K562 (cell line): Measurements from ENCODE around the gene SLC9B1. TPM values are rescaled to one million over a fixed set of nuclear protein-coding genes. Genes with fewer than 3 reads are reported as not detected.
A peak's percentile ranks its signal among the peaks of the same experiment; 100 is the strongest.

Experiments used
- ATAC-seq: fragments of 200-7000 bp; cut with Tn5 transposase; 3 replicates; pipeline ENCODE4 v1.9.1; 2020; ENCODE audit warnings: moderate library complexity
- BruUV-seq: library from RNA; stranded (reverse); fragments of 400-500 nt; replicated peaks from 2 replicates; lab custom pipeline; 2021; lab: Mats Ljungman, UMichigan
- CTCF ChIA-PET: fragments of 300-600 bp; formaldehyde crosslinking; extraction: SDS; loops from one replicate; lab custom pipeline; 2021; ENCODE audit warnings: low intra/inter-chr PET ratio; lab: Yijun Ruan, JAX
- POLR2A ChIA-PET: fragments of 300-600, 350-650 bp; sonication (Branson Sonifier 250); formaldehyde crosslinking; extraction: SDS; loops from one replicate; lab custom pipeline; 2021; ENCODE audit warnings: antibody characterized with exemption, inconsistent platforms; lab: Yijun Ruan, JAX
- DNase-seq, 4 experiments: peaks; one replicate each; pipeline versions ENCODE4 v3.0.0 to v3.0.0-alpha.2; 2011 to 2018; ENCODE audit warnings: low spot score in 3 of 4, mixed read lengths in 3 of 4; ENCODE audit errors: extremely low read depth in 1 of 4
- FAIRE-seq: peaks from 2 replicates; lab custom pipeline; 2011; peaks lifted over from hg19 to GRCh38; lab: Jason Lieb, UNC
- H2AFZ ChIP-seq: 2 replicates; pipeline ENCODE4 v1.6.0; 2011; ENCODE audit warnings: low read depth, low read length, control low read depth, inconsistent platforms
- H3K27ac ChIP-seq: fragments of 200-600 bp; 3 replicates; pipeline ENCODE4 v1.8.0; 2011; ENCODE audit warnings: low read depth, mild to moderate bottlenecking, control low read depth, inconsistent platforms, low read length, moderate library complexity, mixed read lengths; ENCODE audit errors: extremely low read depth
- H3K27me3 ChIP-seq, 2 experiments: fragments of 300-600 bp in 1 of 2; 2 replicates in 1 of 2; 3 replicates in 1 of 2; pipeline versions ENCODE4 v1.6.0 to v1.8.0; 2011; ENCODE audit warnings: inconsistent platforms in 2 of 2, low read length in 2 of 2, mild to moderate bottlenecking in 1 of 2, mixed read lengths in 1 of 2, moderate library complexity in 1 of 2; ENCODE audit not compliant: control insufficient read depth in 2 of 2, insufficient read depth in 2 of 2
- H3K36me3 ChIP-seq: fragments of 300-600 bp; 3 replicates; pipeline ENCODE4 v1.8.0; 2011; ENCODE audit warnings: mild to moderate bottlenecking, low read length, inconsistent platforms; ENCODE audit not compliant: control insufficient read depth, insufficient read depth
- H3K4me1 ChIP-seq, 2 experiments: fragments of 200-600 bp in 1 of 2; replicated peaks in 1 of 2; 2 replicates in 1 of 2; 3 replicates in 1 of 2; pipeline versions ENCODE4 v1.5.1 to v1.8.0; 2011; ENCODE audit warnings: inconsistent platforms in 2 of 2, low read length in 2 of 2, mild to moderate bottlenecking in 1 of 2, mixed read lengths in 1 of 2, moderate library complexity in 1 of 2; ENCODE audit not compliant: control insufficient read depth in 2 of 2, insufficient read depth in 2 of 2
- H3K4me2 ChIP-seq: 2 replicates; pipeline ENCODE4 v1.6.1; 2011; ENCODE audit warnings: low read length, control low read depth, inconsistent platforms, mixed read lengths; ENCODE audit not compliant: insufficient read depth
- H3K4me3 ChIP-seq: fragments of 200-600 bp; sonication (generic), shearing (Covaris generic); 2 replicates; pipeline ENCODE4 v1.5.1; 2016; ENCODE audit warnings: control low read depth, inconsistent platforms
- H3K79me2 ChIP-seq: fragments of 200-600 bp; 3 replicates; pipeline ENCODE4 v1.8.0; 2011; ENCODE audit warnings: low read length, inconsistent platforms; ENCODE audit not compliant: control insufficient read depth, insufficient read depth
- H3K9ac ChIP-seq, 2 experiments: 2 replicates each; pipeline versions ENCODE4 v1.6.0 to v1.6.1; 2011; ENCODE audit warnings: low read depth in 2 of 2, low read length in 2 of 2, control low read depth in 1 of 2, inconsistent platforms in 1 of 2, mild to moderate bottlenecking in 1 of 2, mixed read lengths in 1 of 2; ENCODE audit not compliant: insufficient read depth in 1 of 2
- H3K9me1 ChIP-seq: one replicate; pipeline ENCODE4 v1.6.0; 2011; ENCODE audit warnings: inconsistent platforms, mild to moderate bottlenecking, low read length, moderate library complexity; ENCODE audit not compliant: control insufficient read depth, insufficient read depth
- H3K9me3 ChIP-seq: replicated peaks from 2 replicates; pipeline ENCODE4 v1.5.1; 2011; ENCODE audit warnings: low read depth, low read length, inconsistent platforms; ENCODE audit not compliant: control insufficient read depth, insufficient read depth
- H4K20me1 ChIP-seq: replicated peaks from 2 replicates; pipeline ENCODE4 v1.6.1; 2011; ENCODE audit warnings: low read length, inconsistent platforms, mixed read lengths; ENCODE audit not compliant: control insufficient read depth, insufficient read depth
- CXXC5 ChIP-seq: fragments of 250-450 bp; sonication (Bioruptor Pico); IDR thresholded peaks from 2 replicates; pipeline ENCODE4 v1.8.0; 2022; ENCODE audit warnings: inconsistent platforms, mild to moderate bottlenecking, moderate library complexity
- NFE2 ChIP-seq: IDR thresholded peaks from 2 replicates; pipeline ENCODE4 v1.6.1; 2014; ENCODE audit warnings: antibody characterized with exemption, low read depth
- RAD51 ChIP-seq: fragments of 450-650 bp; IDR thresholded peaks from 2 replicates; pipeline ENCODE4 v1.7.1; 2016; ENCODE audit warnings: low read depth, mild to moderate bottlenecking, borderline replicate concordance
- RCOR1 ChIP-seq, 2 experiments: IDR thresholded peaks; 2 replicates each; pipeline ENCODE4 v1.6.1; 2012; ENCODE audit warnings: low read depth in 2 of 2, low read length in 2 of 2, borderline replicate concordance in 1 of 2, improper control_type of control experiment in 1 of 2
- SIX5 ChIP-seq, 2 experiments: IDR thresholded peaks; 2 replicates each; pipeline ENCODE4 v1.6.1; 2011; ENCODE audit warnings: low read length in 2 of 2, borderline replicate concordance in 1 of 2, low read depth in 1 of 2, mild to moderate bottlenecking in 1 of 2, moderate library complexity in 1 of 2; ENCODE audit not compliant: insufficient read depth in 1 of 2
- WHSC1 ChIP-seq: IDR thresholded peaks from one replicate; pipeline ENCODE4 v1.6.1; 2012; ENCODE audit warnings: low read length, control low read depth, inconsistent platforms
- ZC3H11A ChIP-seq: IDR thresholded peaks from 2 replicates; pipeline ENCODE4 v1.6.1; 2012; ENCODE audit warnings: low read depth, low read length, improper control_type of control experiment
- ZNF311 ChIP-seq: fragments of 250-450 bp; sonication (Bioruptor Pico); IDR thresholded peaks from 2 replicates; pipeline ENCODE4 v1.4.0; 2020; ENCODE audit warnings: mild to moderate bottlenecking, moderate library complexity
- ZNF830 ChIP-seq: fragments of 250-450 bp; sonication (Bioruptor Pico); IDR thresholded peaks from 2 replicates; pipeline ENCODE4 v1.5.0; 2021; ENCODE audit warnings: mild to moderate bottlenecking
- WGBS: fragments of 100-300 bp; shearing (Covaris generic); methylation state at CpG from one replicate; pipeline ENCODE4 v1.1.6; 2016; ENCODE audit warnings: low coverage, mixed read lengths; ENCODE audit not compliant: insufficient coverage; ENCODE audit errors: missing lambda C conversion rate; 5-methylcytosine and 5-hydroxymethylcytosine counted together
- in situ Hi-C: fragments of 300-500 bp; cut with MboI; formaldehyde crosslinking; loops from 4 replicates; pipeline ENCODE4 v1.15.0; 2018; ENCODE audit warnings: inconsistent platforms, mixed read lengths
- intact Hi-C: fragments of 100-400 bp; cut with micrococcal nuclease; formaldehyde crosslinking; loops from 2 replicates; pipeline ENCODE4 v1.14.2; 2022
- polyA plus RNA-seq, 8 experiments: library from polyadenylated mRNA; depleted of rRNA in 4 of 8; stranded (reverse) in 5 of 8; unstranded in 3 of 8; fragments of >200 nt; fragmentation: Nextera tagmentation in 2 of 8; fragmentation: Illumina TruSeq in 1 of 8; extraction: Ambion mirVana in 2 of 8; extraction: Trizol in 1 of 8; gene quantifications; 2 replicates each; pipeline versions ENCODE4 v1.2.1 to v1.2.3, GENCODE V29; 2011 to 2014; ENCODE audit warnings: inconsistent platforms in 1 of 8, missing spikeins in 1 of 8
- total RNA-seq, 7 experiments: library from RNA; depleted of rRNA in 6 of 7; stranded (reverse); fragments of >200 nt in 6 of 7; fragmentation: Illumina TruSeq in 2 of 7; extraction: Trizol in 2 of 7; gene quantifications; 2 replicates each; pipeline versions ENCODE4 v1.2.1 to v1.2.3, GENCODE V29; 2011 to 2021; ENCODE audit warnings: low replicate concordance in 1 of 7
- TF ChIP-seq, protein P1 (sequence below): fragments of 450-650 bp; IDR thresholded peaks from 2 replicates; pipeline ENCODE4 v1.6.1; 2018; ENCODE audit not compliant: partially characterized antibody
- TF ChIP-seq, protein P2 (sequence below): sonication (generic); formaldehyde crosslinking; IDR thresholded peaks from 2 replicates; pipeline ENCODE4 v1.8.1; 2023; ENCODE audit warnings: mild to moderate bottlenecking, missing genetic modification reagents
- TF ChIP-seq, protein P3 (sequence below), 3 experiments: fragments of 200-800 bp in 1 of 3; fragments of 250-450 bp in 1 of 3; fragments of 450-650 bp in 1 of 3; sonication (Bioruptor Pico) in 1 of 3; sonication (Bioruptor generic) in 1 of 3; formaldehyde crosslinking in 1 of 3; IDR thresholded peaks; 2 replicates each; pipeline versions ENCODE4 v1.6.1 to v1.8.0; 2016 to 2022; ENCODE audit warnings: mild to moderate bottlenecking in 2 of 3, missing genetic modification characterization in 2 of 3, missing compliant biosample characterization in 1 of 3, moderate library complexity in 1 of 3

Gene SLC9B1
- total and polyA plus RNA-seq, 9 of the 15 experiments (the other 6 are each of a cell fraction or from before 2014, with no cell fraction given), result 0.21 to 1.3 (median 0.51) TPM

DNA sequence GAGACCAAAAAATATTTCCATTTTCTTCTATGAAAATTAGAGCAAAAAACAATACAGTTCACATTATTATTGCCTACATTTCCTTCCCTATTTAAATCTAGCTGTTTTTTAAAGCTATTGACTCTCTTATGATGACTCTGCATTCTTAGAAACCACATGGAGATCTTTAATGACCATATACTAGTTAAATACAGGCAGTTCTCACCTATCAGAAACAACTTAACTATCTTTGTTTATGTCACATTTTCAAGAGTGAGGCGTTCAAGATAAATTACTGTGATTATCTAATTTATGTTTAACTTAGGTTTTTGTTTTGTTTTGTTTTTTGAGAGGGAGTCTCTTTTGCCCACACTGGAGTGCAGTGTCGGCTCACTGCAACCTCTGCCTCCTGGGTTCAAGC is 147.7 kb downstream of the SLC9B1 start:
- in situ Hi-C loops (no loop called here), intact Hi-C loops (no loop called here)
- peaks cover 45% of the 10 kb centered on the region for H3K36me3 ChIP-seq
- H3K4me1 ChIP-seq, result peaks cover 0 to 8% of the 10 kb centered on the region in 2 experiments; a peak in 3 of 5 replicates
- peak overlapping the region; percentile 59; the same call in 1 of the 2 replicates for H3K4me3 ChIP-seq
- FAIRE-seq (peak; percentile 6), DNase-seq (peak in 3 of 4 experiments; percentile 20 to 38 (median 32)), ATAC-seq (no peak)
- no peaks in the 10 kb centered on the region for H4K20me1 ChIP-seq
- H3K9ac ChIP-seq, result peak overlapping the region; percentile 57 to 97; a peak in 3 of 4 replicates
- no TSS peak for BruUV-seq
- POLR2A ChIA-PET, result interaction anchor here (1.5 kb wide), 1 partner anchor 12 kb away, joined by 4 read pairs; no protein-coding TSS in a partner anchor
- no peaks in the 10 kb centered on the region for H3K9me1 ChIP-seq
- no peaks in the 10 kb centered on the region for H3K27me3 ChIP-seq
- peak overlapping the region; percentile 54 for H3K4me2 ChIP-seq
- 6% methylated on average over 2 of the region's 2 CpGs for WGBS
- CTCF ChIA-PET, result no interaction called here
- H3K9me3 ChIP-seq, result peaks cover 13% of the 10 kb centered on the region
- H3K27ac ChIP-seq, result peak overlapping the region; percentile 98
- H2AFZ ChIP-seq, result peak overlapping the region; percentile 10
- H3K79me2 ChIP-seq, result peaks cover 95% of the 10 kb centered on the region
- TF ChIP-seq SIX5 (IDR thresholded peaks at IDR 0.05; ENCODE audit: borderline replicate concordance in 1 of 2, insufficient read depth in 1 of 2, low read depth in 1 of 2, low read length in 2 of 2), result no peak
- TF ChIP-seq RCOR1 (IDR thresholded peaks at IDR 0.05; ENCODE audit: borderline replicate concordance in 1 of 2, low read depth in 2 of 2, low read length in 2 of 2), result no peak
- no peak for TF ChIP-seq WHSC1
- TF ChIP-seq, protein P1, sequence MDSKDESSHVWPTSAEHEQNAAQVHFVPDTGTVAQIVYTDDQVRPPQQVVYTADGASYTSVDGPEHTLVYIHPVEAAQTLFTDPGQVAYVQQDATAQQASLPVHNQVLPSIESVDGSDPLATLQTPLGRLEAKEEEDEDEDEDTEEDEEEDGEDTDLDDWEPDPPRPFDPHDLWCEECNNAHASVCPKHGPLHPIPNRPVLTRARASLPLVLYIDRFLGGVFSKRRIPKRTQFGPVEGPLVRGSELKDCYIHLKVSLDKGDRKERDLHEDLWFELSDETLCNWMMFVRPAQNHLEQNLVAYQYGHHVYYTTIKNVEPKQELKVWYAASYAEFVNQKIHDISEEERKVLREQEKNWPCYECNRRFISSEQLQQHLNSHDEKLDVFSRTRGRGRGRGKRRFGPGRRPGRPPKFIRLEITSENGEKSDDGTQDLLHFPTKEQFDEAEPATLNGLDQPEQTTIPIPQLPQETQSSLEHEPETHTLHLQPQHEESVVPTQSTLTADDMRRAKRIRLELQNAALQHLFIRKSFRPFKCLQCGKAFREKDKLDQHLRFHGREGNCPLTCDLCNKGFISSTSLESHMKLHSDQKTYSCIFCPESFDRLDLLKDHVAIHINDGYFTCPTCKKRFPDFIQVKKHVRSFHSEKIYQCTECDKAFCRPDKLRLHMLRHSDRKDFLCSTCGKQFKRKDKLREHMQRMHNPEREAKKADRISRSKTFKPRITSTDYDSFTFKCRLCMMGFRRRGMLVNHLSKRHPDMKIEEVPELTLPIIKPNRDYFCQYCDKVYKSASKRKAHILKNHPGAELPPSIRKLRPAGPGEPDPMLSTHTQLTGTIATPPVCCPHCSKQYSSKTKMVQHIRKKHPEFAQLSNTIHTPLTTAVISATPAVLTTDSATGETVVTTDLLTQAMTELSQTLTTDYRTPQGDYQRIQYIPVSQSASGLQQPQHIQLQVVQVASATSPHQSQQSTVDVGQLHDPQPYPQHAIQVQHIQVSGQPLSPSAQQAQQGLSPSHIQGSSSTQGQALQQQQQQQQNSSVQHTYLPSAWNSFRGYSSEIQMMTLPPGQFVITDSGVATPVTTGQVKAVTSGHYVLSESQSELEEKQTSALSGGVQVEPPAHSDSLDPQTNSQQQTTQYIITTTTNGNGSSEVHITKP, result no peak
- TF ChIP-seq, protein P2, sequence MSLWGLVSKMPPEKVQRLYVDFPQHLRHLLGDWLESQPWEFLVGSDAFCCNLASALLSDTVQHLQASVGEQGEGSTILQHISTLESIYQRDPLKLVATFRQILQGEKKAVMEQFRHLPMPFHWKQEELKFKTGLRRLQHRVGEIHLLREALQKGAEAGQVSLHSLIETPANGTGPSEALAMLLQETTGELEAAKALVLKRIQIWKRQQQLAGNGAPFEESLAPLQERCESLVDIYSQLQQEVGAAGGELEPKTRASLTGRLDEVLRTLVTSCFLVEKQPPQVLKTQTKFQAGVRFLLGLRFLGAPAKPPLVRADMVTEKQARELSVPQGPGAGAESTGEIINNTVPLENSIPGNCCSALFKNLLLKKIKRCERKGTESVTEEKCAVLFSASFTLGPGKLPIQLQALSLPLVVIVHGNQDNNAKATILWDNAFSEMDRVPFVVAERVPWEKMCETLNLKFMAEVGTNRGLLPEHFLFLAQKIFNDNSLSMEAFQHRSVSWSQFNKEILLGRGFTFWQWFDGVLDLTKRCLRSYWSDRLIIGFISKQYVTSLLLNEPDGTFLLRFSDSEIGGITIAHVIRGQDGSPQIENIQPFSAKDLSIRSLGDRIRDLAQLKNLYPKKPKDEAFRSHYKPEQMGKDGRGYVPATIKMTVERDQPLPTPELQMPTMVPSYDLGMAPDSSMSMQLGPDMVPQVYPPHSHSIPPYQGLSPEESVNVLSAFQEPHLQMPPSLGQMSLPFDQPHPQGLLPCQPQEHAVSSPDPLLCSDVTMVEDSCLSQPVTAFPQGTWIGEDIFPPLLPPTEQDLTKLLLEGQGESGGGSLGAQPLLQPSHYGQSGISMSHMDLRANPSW (CRISPR knock-in tag), result no peak
- no peak for TF ChIP-seq ZC3H11A
- TF ChIP-seq CXXC5 (CRISPR knock-in tag), result 0 out of 2 replicates have a peak, but pooled peaks have one; percentile 18
- no peak for TF ChIP-seq ZNF311 (CRISPR knock-in tag)
- no peak for TF ChIP-seq RAD51
- TF ChIP-seq, protein P3, sequence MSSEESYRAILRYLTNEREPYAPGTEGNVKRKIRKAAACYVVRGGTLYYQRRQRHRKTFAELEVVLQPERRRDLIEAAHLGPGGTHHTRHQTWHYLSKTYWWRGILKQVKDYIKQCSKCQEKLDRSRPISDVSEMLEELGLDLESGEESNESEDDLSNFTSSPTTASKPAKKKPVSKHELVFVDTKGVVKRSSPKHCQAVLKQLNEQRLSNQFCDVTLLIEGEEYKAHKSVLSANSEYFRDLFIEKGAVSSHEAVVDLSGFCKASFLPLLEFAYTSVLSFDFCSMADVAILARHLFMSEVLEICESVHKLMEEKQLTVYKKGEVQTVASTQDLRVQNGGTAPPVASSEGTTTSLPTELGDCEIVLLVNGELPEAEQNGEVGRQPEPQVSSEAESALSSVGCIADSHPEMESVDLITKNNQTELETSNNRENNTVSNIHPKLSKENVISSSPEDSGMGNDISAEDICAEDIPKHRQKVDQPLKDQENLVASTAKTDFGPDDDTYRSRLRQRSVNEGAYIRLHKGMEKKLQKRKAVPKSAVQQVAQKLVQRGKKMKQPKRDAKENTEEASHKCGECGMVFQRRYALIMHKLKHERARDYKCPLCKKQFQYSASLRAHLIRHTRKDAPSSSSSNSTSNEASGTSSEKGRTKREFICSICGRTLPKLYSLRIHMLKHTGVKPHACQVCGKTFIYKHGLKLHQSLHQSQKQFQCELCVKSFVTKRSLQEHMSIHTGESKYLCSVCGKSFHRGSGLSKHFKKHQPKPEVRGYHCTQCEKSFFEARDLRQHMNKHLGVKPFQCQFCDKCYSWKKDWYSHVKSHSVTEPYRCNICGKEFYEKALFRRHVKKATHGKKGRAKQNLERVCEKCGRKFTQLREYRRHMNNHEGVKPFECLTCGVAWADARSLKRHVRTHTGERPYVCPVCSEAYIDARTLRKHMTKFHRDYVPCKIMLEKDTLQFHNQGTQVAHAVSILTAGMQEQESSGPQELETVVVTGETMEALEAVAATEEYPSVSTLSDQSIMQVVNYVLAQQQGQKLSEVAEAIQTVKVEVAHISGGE (CRISPR knock-in tag; IDR thresholded peaks at IDR 0.05), result no peak
- TF ChIP-seq NFE2, result peak; percentile 88
- no peak for TF ChIP-seq ZNF830
